GM18519 (cell line): Measurements from ENCODE around the gene TGIF1.
A peak's percentile ranks its signal among the peaks of the same experiment; 100 is the strongest.

ENCODE experiments used
- ATAC-seq: cut with Tn5 transposase; IDR thresholded peaks from one replicate; pipeline ENCODE4 v1.9.1; 2021; ENCODE audit warnings: mild to moderate bottlenecking, moderate library complexity; ENCODE audit not compliant: unreplicated experiment, low FRiP score

Gene TGIF1

DNA sequence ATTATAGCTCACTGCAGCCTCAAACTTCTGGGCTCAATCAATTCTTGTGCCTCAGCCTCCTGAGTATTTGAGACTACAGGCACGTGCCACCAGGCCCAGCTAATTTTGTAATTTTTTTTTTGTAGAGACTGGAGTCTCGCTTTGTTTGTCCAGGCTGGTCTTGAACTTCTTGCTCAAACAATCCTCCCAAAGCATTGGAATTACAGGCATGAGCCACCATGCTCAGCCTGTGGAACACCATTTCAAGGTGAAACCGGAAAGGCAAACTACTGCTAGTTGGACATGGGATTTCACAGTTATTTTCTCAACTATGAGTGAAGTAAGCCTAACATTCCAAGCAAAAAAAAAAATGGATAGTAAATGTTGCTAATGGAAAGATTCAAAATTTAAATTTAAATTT, 20.9 kb upstream of the TGIF1 start:
- ATAC-seq = no peak

DNA sequence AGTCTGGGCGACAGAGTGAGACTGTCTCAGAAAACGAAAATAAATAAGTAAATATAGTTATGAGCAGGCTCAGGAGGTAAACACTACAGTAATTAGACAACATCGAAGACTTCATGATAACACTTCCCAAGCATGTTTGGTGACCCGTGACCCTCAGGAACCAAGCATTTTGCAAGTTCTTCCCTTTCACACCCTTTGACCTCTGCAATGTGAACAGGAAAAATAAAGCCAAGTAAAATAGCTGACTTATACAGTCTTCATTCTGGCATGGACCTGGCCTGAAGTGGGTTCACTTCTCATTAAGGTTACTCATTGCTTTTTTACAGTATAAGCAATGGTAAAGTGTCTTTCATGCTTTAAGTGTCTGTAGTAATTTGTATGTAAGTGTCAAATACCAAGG, 15.3 kb upstream of the TGIF1 start:
- ATAC-seq = no peak

DNA sequence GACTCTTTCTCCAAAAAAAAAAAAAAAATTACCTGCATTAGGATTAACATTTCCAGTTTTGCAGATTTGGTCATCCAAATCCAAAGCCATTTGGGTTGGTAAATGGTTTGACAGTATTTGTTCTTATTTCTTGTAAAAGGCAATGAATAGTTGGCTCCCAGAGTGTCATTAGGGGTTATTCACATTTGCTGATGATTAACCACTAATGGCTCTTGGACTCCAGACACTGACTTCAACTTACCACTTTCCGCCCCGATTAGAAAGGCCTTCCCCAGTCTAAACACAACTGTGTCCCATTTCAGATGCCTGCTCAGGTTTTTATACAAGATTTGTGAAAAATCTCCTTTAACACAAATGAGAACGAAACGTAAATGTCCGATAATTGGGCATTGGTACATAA, 9.6 kb upstream of the TGIF1 start:
- no peak for ATAC-seq

DNA sequence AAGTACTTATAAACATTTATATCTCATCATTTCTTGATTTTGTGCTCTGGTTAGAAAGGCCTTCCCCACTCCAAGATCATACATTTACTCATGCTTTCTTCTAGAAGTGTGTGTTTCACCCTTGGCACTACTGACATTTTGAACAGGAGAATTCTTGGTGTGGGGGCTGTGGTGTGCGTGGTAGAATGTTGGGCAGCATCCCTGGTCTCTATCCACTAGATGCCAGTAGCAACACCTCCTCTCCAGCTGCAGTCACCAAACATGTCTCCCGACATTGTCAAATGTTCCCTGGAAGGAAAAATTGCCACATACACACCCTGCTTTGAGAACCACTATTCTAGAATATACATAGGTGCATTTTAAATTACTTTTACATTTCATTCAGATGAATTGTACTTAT, 8.7 kb upstream of the TGIF1 start:
- no peak for ATAC-seq

DNA sequence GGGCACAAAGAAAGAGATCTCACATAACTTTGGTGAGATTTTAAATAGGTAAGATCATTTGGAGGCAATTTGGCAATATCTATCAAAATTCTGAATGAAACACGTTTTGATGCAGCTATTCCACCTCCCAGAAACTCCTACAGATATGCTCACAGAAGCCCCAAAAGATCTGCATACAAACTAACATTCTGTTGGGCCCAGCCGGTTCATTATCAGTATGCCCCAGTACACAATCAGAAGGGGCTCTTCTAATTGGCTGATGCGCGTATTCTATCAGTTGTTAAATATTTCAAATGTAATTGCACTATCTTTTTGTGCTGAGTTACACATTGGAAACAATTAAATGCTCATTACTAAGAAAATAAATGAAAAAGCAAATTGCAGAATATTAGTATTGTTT, 7.1 kb upstream of the TGIF1 start:
- ATAC-seq = no peak

DNA sequence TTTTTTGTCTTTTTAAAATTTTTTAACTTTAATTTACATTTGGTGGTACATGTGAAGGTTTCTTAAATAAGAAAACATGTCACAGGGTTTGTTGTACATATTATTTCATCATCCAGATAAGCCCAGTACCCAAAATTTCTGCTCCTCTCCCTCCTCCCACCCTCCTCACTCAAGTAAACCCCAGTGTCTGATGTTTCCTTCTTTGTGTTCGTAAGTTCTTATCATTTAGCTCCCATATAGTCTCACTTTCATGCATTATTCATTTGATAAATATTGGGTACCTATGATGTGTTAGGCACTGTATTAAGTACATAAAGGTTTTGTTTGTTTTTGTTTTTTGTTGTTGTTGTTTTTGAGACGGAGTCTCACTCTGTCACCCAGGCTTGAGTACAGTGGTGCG, 5.7 kb upstream of the TGIF1 start:
- no peak for ATAC-seq

DNA sequence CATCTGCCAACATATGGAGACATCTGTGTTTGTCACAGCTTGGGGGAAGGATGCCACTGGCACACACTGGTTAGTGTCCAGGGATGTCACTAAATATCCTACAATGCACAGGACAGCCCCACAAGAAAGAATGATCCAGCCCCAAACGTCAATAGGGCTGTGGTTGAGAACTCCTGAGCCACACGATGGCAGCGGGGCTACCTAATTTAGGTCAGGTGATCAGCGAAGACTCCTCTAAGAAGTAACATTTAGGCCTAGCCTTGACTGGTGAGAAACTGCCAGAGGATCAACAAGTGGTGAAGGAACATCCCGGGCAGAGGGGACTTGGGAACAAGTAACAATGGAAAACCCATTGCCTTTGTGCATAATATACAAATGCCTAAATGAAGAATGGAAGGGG, 5.0 kb upstream of the TGIF1 start:
- no peak for ATAC-seq

DNA sequence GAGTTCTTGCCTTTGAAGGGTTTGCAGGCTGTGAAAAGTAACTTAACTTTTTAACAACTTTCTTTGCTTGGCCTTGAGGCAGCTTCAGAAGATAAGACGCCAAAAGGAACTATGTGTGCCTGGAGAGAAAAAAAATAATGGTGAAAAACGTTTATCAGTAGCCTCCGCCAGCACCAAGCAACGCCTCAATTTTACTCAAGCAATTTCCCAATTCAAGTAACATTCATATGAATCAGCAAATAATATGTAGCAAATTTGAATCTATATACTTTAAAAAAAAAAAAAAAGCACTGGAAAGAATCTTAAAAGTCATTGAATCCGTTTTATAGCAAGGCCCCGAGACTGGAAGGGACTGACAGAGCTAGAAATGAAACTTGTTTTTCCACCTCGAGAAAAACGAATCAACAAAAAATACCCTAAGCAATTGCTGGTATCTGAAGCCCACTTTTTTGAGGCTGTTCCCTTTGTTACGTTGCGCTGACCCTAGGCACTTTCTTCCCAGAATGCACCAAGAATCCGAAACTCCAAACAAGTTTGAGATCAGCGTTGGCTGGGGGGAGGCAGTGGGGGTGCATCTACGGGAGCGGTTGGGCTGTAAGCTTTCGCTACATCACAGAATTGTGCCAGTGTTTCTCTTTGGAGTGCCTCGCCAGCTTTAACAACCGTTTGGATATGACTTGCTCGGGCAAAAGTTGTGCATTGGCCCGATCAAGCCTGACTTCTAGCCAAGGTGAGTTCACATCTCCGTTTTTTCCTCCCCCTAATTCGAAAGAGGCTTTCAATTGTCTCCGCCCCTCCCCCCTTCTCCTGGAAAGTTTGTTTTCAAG, 2.7 kb upstream of the TGIF1 start:
- ATAC-seq = no peak

DNA sequence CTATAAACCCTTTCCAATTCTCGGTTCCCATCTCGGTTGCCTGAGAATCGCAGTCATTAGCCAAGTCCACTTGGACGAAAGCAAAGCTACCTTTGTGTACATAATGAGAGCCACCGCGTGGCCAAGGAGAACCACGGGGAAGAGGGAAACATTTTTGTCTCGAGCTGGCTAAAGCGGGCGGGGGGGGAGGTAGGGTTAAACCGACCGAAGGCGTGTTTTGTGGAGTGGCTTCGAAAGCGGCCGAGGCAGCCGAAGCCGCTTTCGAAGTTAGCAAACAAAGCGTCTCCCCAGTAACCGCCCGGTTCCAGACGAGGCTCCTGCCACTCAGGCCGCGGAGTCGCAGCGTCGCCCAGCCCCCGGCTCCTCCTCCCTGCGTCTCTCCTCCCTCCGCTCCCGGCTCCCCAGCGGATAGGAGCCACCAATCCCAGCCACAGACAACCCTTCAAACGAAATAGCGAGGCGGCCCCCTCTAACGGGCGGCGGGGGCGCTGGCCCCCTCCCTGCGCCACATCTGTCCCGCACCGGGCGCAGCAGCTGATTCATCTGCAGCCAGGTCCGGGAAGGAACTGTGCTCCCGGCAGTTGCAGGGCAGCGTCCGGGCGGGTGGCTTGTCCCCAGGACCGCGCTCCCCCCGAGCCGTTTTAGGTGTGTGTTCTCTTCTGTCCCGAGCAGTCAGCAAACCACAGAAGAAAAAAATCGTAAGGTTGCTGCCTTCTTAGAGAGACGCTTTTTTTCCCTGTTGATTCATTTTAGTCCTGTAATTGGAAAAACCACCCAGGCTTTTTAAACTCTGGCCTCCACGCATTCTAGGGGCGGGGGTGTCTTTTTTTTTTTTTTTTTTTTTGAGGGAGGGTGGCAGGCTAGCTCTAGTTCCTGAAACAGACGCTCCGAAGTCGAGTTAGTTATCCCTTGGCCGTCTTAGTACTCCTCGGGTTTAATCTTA, 1.8 kb upstream of the TGIF1 start:
- peak; percentile 55 for ATAC-seq

DNA sequence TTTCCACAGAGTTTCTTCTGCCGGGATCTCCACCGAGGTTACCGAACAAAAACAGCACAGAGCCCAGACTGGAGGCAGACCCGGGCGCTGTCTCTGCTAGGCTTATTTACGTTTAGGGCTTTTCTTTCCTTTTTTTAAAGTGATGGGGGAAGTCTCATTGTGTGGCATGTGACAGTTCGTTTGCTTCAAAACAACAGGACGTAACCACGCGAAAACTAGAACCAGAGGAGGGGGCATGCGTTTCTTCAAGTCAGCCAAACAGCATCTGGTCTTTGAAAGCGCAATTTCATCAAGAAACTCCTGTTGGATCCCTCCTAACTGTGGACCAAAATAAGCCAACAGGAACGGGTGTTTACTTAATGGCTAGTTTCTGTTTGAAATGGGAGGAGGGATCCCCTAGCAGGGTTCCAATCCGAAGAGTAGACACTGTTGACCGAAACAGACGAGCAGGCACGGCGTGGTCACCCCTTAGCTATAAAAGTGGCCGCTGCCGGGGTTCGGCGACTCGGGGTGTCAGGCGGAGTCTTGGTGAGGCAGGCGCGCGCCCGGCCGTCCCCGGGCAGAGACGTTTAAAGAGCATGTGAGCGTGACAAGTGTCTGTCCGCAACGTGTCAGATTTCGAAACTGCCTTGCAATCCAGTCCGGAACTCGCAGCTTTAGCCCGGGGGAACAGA, 997 bp upstream of the TGIF1 start:
- ATAC-seq = peak; percentile 43

DNA sequence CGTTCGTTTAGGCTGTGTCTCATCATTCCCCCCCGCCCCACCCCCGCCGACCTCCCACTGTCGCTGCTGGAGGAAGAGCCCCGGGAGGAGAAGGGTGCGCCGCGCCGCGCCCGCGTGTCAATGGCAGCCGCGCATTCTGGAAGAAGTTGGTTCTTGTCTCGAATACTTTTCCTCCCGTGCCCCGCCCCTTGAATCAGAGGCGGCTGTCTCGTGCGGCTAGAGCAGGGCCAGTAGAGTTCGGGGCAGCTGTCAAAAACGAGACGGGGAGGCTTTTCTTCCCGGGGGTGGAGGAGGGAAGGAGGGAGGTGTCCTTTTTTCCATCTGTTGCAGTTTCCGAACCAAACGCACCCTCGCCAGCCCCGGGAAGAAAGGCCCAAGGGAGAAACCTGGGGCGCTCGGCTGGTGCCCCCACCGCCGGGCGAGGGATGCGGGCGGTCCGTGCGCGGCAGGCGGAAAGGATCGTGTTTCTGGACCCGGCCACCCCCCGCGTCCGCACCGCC, 410 bp upstream of the TGIF1 start:
- ATAC-seq = no peak

DNA sequence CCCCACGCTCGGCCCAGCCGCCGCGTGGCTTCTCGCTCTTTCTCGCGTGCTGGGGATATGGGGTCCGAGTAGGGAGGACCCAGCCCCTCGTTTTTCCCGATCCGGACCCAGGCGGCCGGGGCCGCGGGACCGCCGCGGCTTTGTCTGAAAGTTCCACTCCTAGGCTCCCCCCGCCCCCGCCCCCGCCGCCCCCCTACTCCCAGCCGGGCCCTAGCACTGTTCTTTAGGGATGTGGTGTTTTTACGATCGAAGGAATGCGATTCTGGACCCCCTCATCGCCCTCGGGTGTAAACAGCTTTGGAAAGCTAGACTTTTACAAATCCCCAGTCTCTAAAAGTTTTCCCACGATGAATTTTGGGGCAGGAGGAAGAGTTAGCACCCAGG, 819 bp downstream of the TGIF1 start:
- ATAC-seq = no peak

DNA sequence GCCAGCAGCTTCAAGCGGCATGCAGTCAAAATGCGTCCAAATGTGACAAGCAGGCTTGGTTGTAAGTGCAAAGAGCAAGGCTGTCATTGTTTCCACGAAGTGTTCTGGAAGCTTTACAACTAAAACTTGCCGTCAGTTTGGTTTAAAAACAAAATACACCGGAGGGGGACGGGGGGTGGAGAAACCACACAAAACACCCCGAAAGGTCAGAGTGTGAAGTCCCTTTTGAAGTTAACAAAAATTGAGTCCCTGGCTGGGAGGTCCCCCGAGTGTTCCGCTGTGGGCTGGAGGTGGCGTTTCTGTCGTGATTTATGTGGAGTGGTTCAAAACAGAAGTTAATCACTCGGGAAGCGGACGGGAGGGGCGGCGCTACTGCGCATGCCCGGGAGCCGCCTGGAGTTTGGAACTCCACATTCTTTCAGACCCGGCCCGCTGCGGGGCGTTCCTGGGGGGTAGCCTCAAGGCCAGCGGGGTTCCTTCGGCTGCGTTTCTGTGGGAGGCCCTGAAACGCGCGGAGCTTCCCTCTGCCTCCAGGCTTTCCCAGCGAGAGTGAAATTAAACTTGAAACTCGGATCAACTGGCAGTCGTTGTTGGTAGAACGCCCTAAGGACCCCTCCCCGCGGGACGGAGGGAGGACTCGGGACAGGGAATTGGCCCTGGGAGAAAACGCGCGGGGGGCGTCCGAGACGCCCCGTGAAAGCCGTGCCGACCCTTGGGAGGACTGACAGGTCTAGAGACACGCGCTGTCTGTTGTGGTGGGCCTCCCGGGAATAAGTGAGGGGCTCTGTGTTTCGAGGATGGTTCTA, 1.4 kb downstream of the TGIF1 start:
- no peak for ATAC-seq

DNA sequence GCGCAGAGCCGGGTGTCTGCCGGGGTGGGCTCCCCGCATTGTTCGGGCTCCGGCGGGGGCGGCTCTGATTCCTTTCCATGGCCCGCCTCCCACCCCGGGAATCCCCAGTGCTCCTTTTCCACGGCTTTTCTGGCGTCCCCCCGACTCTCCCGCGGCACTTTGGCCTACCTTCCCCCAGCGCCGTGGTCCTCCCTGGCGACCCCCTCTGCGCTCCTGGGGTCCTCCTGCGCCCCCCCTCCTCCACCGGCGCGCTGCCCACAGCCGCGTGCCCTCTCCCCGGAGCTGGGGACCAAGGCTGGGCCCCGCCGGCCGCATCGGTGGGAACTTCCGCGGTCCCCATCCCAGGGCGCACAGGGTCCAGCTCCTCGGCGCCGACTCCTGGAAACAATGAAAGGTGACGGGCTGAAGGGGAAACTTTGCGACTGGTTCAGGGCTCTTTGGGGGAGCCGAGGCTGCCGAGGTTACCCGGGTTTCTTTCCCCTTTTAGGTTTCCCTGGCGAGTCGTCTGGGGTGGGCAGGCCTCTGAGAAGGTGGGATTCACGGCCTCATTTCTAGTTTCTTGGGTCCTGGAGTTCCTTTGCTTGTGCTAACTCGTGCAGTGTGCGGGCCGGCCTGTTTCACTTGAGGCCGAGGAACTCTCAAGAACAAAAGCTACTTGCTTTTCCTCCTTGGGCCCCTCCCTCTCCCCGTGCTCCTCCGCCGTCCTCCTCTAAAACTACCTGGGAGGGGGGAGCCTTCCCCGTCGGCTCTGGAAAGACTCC, 2.2 kb downstream of the TGIF1 start:
- no peak for ATAC-seq

DNA sequence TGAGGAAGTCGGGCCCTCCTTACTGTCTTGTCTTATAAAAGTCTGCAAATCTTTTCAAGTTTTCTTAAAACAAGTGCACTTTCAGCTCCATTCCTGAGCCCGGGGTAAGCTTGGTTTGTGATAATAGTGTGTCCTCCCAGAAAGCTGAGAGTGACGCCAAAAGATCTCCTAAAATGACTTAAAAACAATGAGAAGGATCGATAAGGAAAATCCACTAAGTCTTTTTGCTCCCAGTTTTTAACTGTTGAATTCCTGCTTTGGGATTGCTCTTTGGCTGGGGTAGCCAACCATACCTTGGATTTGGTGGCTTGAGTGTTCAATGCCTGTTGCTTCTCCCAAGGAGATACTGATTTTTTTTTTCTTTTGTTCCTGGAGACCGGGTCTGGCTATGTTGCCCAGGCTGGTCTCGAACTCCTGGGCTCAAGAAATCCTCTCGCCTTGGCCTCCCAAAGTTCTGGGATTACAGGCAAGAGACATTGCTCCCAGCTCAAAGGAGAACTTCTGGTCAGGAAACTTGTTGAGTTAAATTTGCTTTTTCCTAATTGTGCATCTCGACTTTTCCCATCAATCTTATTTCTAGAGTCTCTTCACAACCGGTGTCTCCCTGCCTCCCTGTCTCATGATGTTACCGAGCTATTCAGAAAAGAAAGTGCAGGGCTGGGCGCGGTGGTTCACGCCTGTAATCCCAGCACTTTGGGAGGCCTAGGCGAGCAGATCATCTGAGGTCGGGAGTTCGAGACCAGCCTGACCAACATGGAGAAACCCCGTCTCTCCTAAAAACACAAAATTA, 3.0 kb downstream of the TGIF1 start:
- no peak for ATAC-seq

DNA sequence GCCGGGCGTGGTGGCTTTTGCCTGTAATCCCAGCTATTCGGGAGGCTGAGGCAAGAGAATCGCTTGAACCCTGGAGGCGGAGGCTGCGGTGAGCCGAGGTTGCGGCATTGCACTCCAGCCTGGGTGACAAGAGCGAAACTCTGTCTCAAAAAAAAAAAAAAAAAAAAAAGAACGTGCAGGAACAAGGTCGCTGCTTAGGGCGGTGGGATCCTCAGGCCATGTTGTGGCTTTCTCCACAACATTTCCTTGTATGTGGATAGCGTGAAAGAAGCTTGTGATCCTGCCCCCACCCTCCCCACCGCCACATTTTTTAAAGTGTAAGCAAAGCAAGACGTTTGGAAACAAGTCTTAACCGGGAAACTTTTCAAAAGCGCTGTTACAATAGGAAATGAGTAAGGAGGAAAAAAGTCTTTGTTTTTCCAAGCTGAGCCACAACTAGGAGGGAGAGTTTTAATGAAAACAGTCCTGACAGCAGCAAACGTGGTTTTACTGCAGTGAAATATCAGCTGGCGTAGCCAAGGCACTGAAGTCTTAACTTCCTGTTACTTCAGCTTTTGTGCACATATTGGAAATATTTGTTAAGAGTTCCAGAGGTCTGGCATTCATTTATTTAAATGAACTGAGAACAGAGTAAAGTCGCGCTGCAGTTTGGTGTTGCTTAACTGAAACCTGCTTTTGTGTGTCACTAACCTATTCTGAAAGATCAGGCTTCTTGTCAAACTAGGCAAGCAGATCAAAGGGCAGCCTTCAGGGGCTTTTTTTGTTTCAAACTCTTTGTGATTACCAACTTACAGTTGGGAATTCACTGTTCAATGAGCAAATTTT, 3.8 kb downstream of the TGIF1 start:
- ATAC-seq = no peak

DNA sequence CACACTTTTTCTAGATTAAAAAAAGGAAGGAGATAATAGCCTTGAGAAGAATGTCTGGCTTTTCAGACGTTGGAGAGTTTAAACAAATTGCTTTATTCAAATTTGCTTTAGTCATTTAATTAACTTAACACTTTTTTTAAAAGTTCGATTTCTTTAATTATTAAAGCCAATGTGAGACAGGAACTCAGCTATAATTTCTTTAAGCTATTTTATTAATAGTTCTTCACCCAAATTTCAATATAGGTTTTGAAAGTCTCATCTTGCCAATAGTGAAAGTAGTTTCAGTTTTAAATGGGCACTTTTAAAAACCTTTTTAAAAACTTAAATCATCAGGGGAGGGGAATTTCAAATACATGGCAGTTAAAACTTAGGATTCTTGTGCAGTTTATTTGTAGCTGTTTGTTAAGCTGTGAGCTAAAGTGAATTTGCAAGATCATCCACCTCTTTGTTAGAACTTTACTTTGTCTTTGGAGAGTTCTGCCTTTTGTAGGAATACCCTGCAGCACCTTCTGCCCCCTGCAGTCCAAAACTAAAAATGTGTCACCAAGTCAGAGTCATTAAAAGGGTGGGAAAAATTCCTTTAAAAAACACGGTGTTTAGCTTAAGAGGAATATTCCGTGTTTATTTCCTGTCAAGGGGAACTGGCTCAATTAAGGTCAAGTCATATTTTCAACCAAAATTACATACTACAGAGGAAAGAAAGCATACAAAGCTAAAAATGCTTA, 4.6 kb downstream of the TGIF1 start:
- ATAC-seq = no peak
